Measurements from ENCODE around the gene IL5. TPM values are rescaled to one million over a fixed set of nuclear protein-coding genes. Genes with fewer than 3 reads are reported as not detected.
A peak's percentile ranks its signal among the peaks of the same experiment; 100 is the strongest.

Gene IL5
- total and polyA plus RNA-seq, 9 donors, result 0.45 TPM; not detected in 8

- Histone ChIP-seq H3K36me3 (ENCODE audit: control insufficient read depth, insufficient read depth, low read length) (peaks cover 16% of the 10 kb centered on the region), H3K27ac (ENCODE audit: low read length) (no peak overlapping the region), H3K27me3 (ENCODE audit: control insufficient read depth, insufficient read depth, low read length) (peaks cover 2% of the 10 kb centered on the region), H3K4me3 (ENCODE audit: low read length) (no peak overlapping the region), H3K4me1 (ENCODE audit: control insufficient read depth, insufficient read depth, low read length) (peaks cover 59% of the 10 kb centered on the region), H3K9me3 (replicated peaks; ENCODE audit: control insufficient read depth, low read depth, low read length) (no peaks in the 10 kb centered on the region)
- 20% methylated on average over 1 of the region's 3 CpGs for WGBS (ENCODE audit: insufficient coverage)
- peak; percentile 3 for DNase-seq
Measured at GRCh38 chr5:132492386-132493125, 50.8 kb downstream of the IL5 start.

Other genes starting within 250 kb of the IL5 start
- 2.7 TPM for gene SLC22A4, start 249.1 kb downstream of the IL5 start, total RNA-seq
- gene SLC22A4, start 249.1 kb downstream of the IL5 start, polyA plus RNA-seq (ENCODE audit: insufficient read depth in 1 of 8, insufficient read length in 8 of 8, low replicate concordance in 1 of 8), result 1 to 10 TPM; 2.7 to 4.5 (median 3.0) TPM
- 3.7 TPM for gene SLC22A5, start 173.8 kb downstream of the IL5 start, total RNA-seq
- gene SLC22A5, start 173.8 kb downstream of the IL5 start, polyA plus RNA-seq (ENCODE audit: insufficient read depth in 1 of 8, insufficient read length in 8 of 8, low replicate concordance in 1 of 8), result 1 to 10 TPM; 5.7 to 8.9 (median 6.7) TPM
- gene IRF1, start 52.7 kb downstream of the IL5 start, total RNA-seq, result 3.7 TPM
- gene IRF1, start 52.7 kb downstream of the IL5 start, polyA plus RNA-seq (ENCODE audit: insufficient read depth in 1 of 8, insufficient read length in 8 of 8, low replicate concordance in 1 of 8), result 10 to 100 TPM in 2 of 8 donors, 1 to 10 TPM in 6; 8.6 to 12.8 (median 9.0) TPM
- gene RAD50, start 13.5 kb upstream of the IL5 start, total RNA-seq, result 16.9 TPM
- gene RAD50, start 13.5 kb upstream of the IL5 start, polyA plus RNA-seq (ENCODE audit: insufficient read depth in 1 of 8, insufficient read length in 8 of 8, low replicate concordance in 1 of 8), result 10 to 100 TPM; 14.1 to 29.1 (median 22.2) TPM
- gene IL13, start 114.7 kb upstream of the IL5 start, total RNA-seq, result not detected
- under 1 TPM in 1 of 8 donors, not detected in 7; 0.17 TPM for gene IL13, start 114.7 kb upstream of the IL5 start, polyA plus RNA-seq (ENCODE audit: insufficient read depth in 1 of 8, insufficient read length in 8 of 8, low replicate concordance in 1 of 8)
- gene IL4, start 130.5 kb upstream of the IL5 start, total RNA-seq, result not detected
- under 1 TPM in 1 of 8 donors, not detected in 7; 0.18 TPM for gene IL4, start 130.5 kb upstream of the IL5 start, polyA plus RNA-seq (ENCODE audit: insufficient read depth in 1 of 8, insufficient read length in 8 of 8, low replicate concordance in 1 of 8)
- 6.0 TPM for gene KIF3A, start 194.0 kb upstream of the IL5 start, total RNA-seq
- 10 to 100 TPM in 1 of 8 donors, 1 to 10 TPM in 7; 4.2 to 10.3 (median 7.0) TPM for gene KIF3A, start 194.0 kb upstream of the IL5 start, polyA plus RNA-seq (ENCODE audit: insufficient read depth in 1 of 8, insufficient read length in 8 of 8, low replicate concordance in 1 of 8)
- not detected for gene CCNI2, start 203.9 kb upstream of the IL5 start, total RNA-seq
- 1 to 10 TPM in 3 of 8 donors, under 1 TPM in 5; 0.24 to 2.3 (median 0.83) TPM for gene CCNI2, start 203.9 kb upstream of the IL5 start, polyA plus RNA-seq (ENCODE audit: insufficient read depth in 1 of 8, insufficient read length in 8 of 8, low replicate concordance in 1 of 8)
- gene SEPTIN8, start 233.7 kb upstream of the IL5 start, total RNA-seq, result 39.2 TPM
- 10 to 100 TPM; 34.6 to 56.1 (median 42.1) TPM for gene SEPTIN8, start 233.7 kb upstream of the IL5 start, polyA plus RNA-seq (ENCODE audit: insufficient read depth in 1 of 8, insufficient read length in 8 of 8, low replicate concordance in 1 of 8)